K562 (cell line): ENCODE results near the gene SMCO3. TPM values are rescaled to one million over a fixed set of nuclear protein-coding genes. Genes with fewer than 3 reads are reported as not detected.

Experiments
- ATF6 ChIP-seq: sonication (generic); formaldehyde crosslinking; IDR thresholded peaks from 2 replicates; pipeline ENCODE4 v1.4.0; 2020; ENCODE audit warnings: mild to moderate bottlenecking, missing genetic modification reagents
- BDP1 ChIP-seq: IDR thresholded peaks from 3 replicates; pipeline ENCODE4 v1.6.1; 2011; ENCODE audit not compliant: insufficient read length, insufficient read depth
- ELF2 ChIP-seq: fragments of 250-450 bp; sonication (Bioruptor Pico); IDR thresholded peaks from 2 replicates; pipeline ENCODE4 v1.5.0; 2021; ENCODE audit warnings: mild to moderate bottlenecking
- KAT8 ChIP-seq: fragments of 450-650 bp; IDR thresholded peaks from 2 replicates; pipeline ENCODE4 v1.6.1; 2016; ENCODE audit warnings: low read depth, mild to moderate bottlenecking
- MAZ ChIP-seq, 2 experiments: fragments of 450-650 bp in 1 of 2; sonication (generic) in 1 of 2; formaldehyde crosslinking; IDR thresholded peaks in 1 of 2; conservative IDR thresholded peaks in 1 of 2; 2 replicates each; pipeline versions ENCODE4 v1.4.0 to v1.5.0; 2020; ENCODE audit warnings: mild to moderate bottlenecking in 1 of 2, missing genetic modification reagents in 1 of 2
- MTA2 ChIP-seq: fragments of 450-650 bp; IDR thresholded peaks from 2 replicates; pipeline ENCODE4 v1.6.1; 2016; ENCODE audit warnings: low read depth
- NFRKB ChIP-seq: fragments of 450-650 bp; IDR thresholded peaks from 2 replicates; pipeline ENCODE4 v1.6.1; 2016; ENCODE audit warnings: low read depth
- POLR2H ChIP-seq: IDR thresholded peaks from 2 replicates; pipeline ENCODE4 v1.6.1; 2016; ENCODE audit warnings: missing genetic modification characterization, low read depth, mild to moderate bottlenecking, control low read depth, missing compliant biosample characterization, moderate library complexity
- RBFOX2 ChIP-seq: fragments of 200-400 bp; formaldehyde crosslinking; IDR thresholded peaks from 2 replicates; pipeline ENCODE4 v1.6.1; 2017; ENCODE audit warnings: low read depth, mild to moderate bottlenecking, low read length, moderate library complexity
- RBM25 ChIP-seq: fragments of 200-400 bp; formaldehyde crosslinking; IDR thresholded peaks from 2 replicates; pipeline ENCODE4 v1.6.1; 2018; ENCODE audit warnings: low read length, low read depth, moderate library complexity; ENCODE audit not compliant: severe bottlenecking
- RFX1 ChIP-seq: fragments of 450-650 bp; IDR thresholded peaks from 2 replicates; pipeline ENCODE4 v1.6.1; 2016; ENCODE audit warnings: mild to moderate bottlenecking, moderate library complexity
- TAF7 ChIP-seq: fragments of 450-650 bp; IDR thresholded peaks from 2 replicates; pipeline ENCODE4 v1.6.1; 2016; ENCODE audit warnings: missing genetic modification characterization, missing compliant biosample characterization
- TAF9B ChIP-seq: fragments of 450-650 bp; IDR thresholded peaks from 2 replicates; pipeline ENCODE4 v1.6.1; 2018; ENCODE audit warnings: mild to moderate bottlenecking; ENCODE audit not compliant: partially characterized antibody
- ZFX ChIP-seq: sonication (generic); formaldehyde crosslinking; IDR thresholded peaks from 2 replicates; pipeline ENCODE4 v1.8.0; 2022; ENCODE audit warnings: mild to moderate bottlenecking, missing genetic modification reagents, moderate library complexity
- ZNF431 ChIP-seq: sonication (generic); formaldehyde crosslinking; IDR thresholded peaks from 2 replicates; pipeline ENCODE4 v1.8.0; 2022; ENCODE audit warnings: mild to moderate bottlenecking, missing genetic modification reagents
- polyA plus RNA-seq, 8 experiments: library from polyadenylated mRNA; depleted of rRNA in 4 of 8; stranded (reverse) in 5 of 8; unstranded in 3 of 8; fragments of >200 nt; fragmentation: Nextera tagmentation in 2 of 8; fragmentation: Illumina TruSeq in 1 of 8; extraction: Ambion mirVana in 2 of 8; extraction: Trizol in 1 of 8; gene quantifications; 2 replicates each; pipeline versions ENCODE4 v1.2.1 to v1.2.3, GENCODE V29; 2011 to 2014; ENCODE audit warnings: inconsistent platforms in 1 of 8, missing spikeins in 1 of 8
- total RNA-seq, 7 experiments: library from RNA; depleted of rRNA in 6 of 7; stranded (reverse); fragments of >200 nt in 6 of 7; fragmentation: Illumina TruSeq in 2 of 7; extraction: Trizol in 2 of 7; gene quantifications; 2 replicates each; pipeline versions ENCODE4 v1.2.1 to v1.2.3, GENCODE V29; 2011 to 2021; ENCODE audit warnings: low replicate concordance in 1 of 7
- TF ChIP-seq, protein P1 (sequence below), 2 experiments: fragments of 150-350 bp in 1 of 2; IDR thresholded peaks; 2 replicates each; pipeline ENCODE4 v1.6.1; 2012 to 2016; ENCODE audit warnings: low read depth in 2 of 2, low read length in 2 of 2, mild to moderate bottlenecking in 1 of 2, moderate library complexity in 1 of 2
- TF ChIP-seq, protein P2 (sequence below): fragments of 450-650 bp; formaldehyde crosslinking; conservative IDR thresholded peaks from 2 replicates; pipeline ENCODE4 v1.4.0; 2022; ENCODE audit warnings: mild to moderate bottlenecking, missing genetic modification characterization
- TF ChIP-seq, protein P3 (sequence below): fragments of 450-650 bp; formaldehyde crosslinking; IDR thresholded peaks from 2 replicates; pipeline ENCODE4 v1.4.0; 2020; ENCODE audit warnings: mild to moderate bottlenecking, moderate library complexity

The SMCO3 gene
- total and polyA plus RNA-seq, 9 of the 15 experiments (the other 6 are each of a cell fraction or from before 2014, with no cell fraction given): 0.10 to 0.14 TPM; not detected in 7

GRCh38 chr12:14803011-14803829 is 10.8 kb downstream of the SMCO3 start, which contains the start of the genes C12orf60 and WBP11 (continued):
- no peak for TF ChIP-seq ATF6
- TF ChIP-seq KAT8: no peak
- no peak for TF ChIP-seq BDP1
- TF ChIP-seq TAF9B: peak; percentile 77
- no peak for TF ChIP-seq ELF2
- no peak for TF ChIP-seq ZNF431
- peak; percentile 59; the same call in 1 of the 2 replicates for TF ChIP-seq TAF7
- peak; percentile 77 for TF ChIP-seq POLR2H (tag)
- TF ChIP-seq MTA2: no peak
- TF ChIP-seq ZFX: peak; percentile 89
- TF ChIP-seq RFX1: peak; percentile 75
- TF ChIP-seq MAZ (CRISPR knock-in tag; conservative IDR thresholded peaks at IDR 0.05 in 1 of 2, IDR thresholded peaks at IDR 0.05 in 1 of 2): peak in 1 of 2 experiments; percentile 32; a peak in 2 of 4 replicates
- TF ChIP-seq, protein P1, sequence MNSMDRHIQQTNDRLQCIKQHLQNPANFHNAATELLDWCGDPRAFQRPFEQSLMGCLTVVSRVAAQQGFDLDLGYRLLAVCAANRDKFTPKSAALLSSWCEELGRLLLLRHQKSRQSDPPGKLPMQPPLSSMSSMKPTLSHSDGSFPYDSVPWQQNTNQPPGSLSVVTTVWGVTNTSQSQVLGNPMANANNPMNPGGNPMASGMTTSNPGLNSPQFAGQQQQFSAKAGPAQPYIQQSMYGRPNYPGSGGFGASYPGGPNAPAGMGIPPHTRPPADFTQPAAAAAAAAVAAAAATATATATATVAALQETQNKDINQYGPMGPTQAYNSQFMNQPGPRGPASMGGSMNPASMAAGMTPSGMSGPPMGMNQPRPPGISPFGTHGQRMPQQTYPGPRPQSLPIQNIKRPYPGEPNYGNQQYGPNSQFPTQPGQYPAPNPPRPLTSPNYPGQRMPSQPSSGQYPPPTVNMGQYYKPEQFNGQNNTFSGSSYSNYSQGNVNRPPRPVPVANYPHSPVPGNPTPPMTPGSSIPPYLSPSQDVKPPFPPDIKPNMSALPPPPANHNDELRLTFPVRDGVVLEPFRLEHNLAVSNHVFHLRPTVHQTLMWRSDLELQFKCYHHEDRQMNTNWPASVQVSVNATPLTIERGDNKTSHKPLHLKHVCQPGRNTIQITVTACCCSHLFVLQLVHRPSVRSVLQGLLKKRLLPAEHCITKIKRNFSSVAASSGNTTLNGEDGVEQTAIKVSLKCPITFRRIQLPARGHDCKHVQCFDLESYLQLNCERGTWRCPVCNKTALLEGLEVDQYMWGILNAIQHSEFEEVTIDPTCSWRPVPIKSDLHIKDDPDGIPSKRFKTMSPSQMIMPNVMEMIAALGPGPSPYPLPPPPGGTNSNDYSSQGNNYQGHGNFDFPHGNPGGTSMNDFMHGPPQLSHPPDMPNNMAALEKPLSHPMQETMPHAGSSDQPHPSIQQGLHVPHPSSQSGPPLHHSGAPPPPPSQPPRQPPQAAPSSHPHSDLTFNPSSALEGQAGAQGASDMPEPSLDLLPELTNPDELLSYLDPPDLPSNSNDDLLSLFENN (IDR thresholded peaks at IDR 0.05; ENCODE audit: low read depth in 2 of 2, low read length in 2 of 2): 0 out of 4 replicates have a peak, but pooled peaks of 1 of the 2 experiments have one; percentile 5
- peak; percentile 77 for TF ChIP-seq RBM25
- TF ChIP-seq, protein P2, sequence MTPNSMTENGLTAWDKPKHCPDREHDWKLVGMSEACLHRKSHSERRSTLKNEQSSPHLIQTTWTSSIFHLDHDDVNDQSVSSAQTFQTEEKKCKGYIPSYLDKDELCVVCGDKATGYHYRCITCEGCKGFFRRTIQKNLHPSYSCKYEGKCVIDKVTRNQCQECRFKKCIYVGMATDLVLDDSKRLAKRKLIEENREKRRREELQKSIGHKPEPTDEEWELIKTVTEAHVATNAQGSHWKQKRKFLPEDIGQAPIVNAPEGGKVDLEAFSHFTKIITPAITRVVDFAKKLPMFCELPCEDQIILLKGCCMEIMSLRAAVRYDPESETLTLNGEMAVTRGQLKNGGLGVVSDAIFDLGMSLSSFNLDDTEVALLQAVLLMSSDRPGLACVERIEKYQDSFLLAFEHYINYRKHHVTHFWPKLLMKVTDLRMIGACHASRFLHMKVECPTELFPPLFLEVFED (CRISPR knock-in tag): no peak
- TF ChIP-seq, protein P3, sequence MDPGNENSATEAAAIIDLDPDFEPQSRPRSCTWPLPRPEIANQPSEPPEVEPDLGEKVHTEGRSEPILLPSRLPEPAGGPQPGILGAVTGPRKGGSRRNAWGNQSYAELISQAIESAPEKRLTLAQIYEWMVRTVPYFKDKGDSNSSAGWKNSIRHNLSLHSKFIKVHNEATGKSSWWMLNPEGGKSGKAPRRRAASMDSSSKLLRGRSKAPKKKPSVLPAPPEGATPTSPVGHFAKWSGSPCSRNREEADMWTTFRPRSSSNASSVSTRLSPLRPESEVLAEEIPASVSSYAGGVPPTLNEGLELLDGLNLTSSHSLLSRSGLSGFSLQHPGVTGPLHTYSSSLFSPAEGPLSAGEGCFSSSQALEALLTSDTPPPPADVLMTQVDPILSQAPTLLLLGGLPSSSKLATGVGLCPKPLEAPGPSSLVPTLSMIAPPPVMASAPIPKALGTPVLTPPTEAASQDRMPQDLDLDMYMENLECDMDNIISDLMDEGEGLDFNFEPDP (CRISPR knock-in tag): no peak
- peak; percentile 78 for TF ChIP-seq NFRKB
- peak; percentile 78 for TF ChIP-seq RBFOX2
